SW 1271 (cell line): ENCODE data around the gene SMARCA2.

ENCODE experiments used
- DNase-seq, 2 experiments: peaks; one replicate each; lab custom pipeline; 2025; lab: John Stamatoyannopoulos, UW

The SMARCA2 gene

GRCh38 chr9:2043243-2043642, 28.1 kb downstream of the SMARCA2 start:
- DNase-seq = no peak

GRCh38 chr9:2043881-2044462, 28.8 kb downstream of the SMARCA2 start:
- DNase-seq = no peak

GRCh38 chr9:2047144-2047671, 32.1 kb downstream of the SMARCA2 start:
- DNase-seq = no peak

GRCh38 chr9:2047916-2048315, 32.8 kb downstream of the SMARCA2 start:
- DNase-seq = no peak

- no peak for DNase-seq
Measured at GRCh38 chr9:2050236-2050635, 35.1 kb downstream of the SMARCA2 start.

- no peak for DNase-seq
Measured at GRCh38 chr9:2053883-2054845, 39.0 kb downstream of the SMARCA2 start.

GRCh38 chr9:2055203-2055658, 40.1 kb downstream of the SMARCA2 start:
- DNase-seq = no peak

- DNase-seq = no peak
Measured at GRCh38 chr9:2059274-2059929, 44.3 kb downstream of the SMARCA2 start.

- DNase-seq = no peak
Measured at GRCh38 chr9:2060424-2060823, 45.3 kb downstream of the SMARCA2 start.

GRCh38 chr9:2065704-2066103, 50.6 kb downstream of the SMARCA2 start:
- no peak for DNase-seq

GRCh38 chr9:2066312-2067273, 51.4 kb downstream of the SMARCA2 start:
- DNase-seq = no peak

GRCh38 chr9:2072752-2073405, 57.7 kb downstream of the SMARCA2 start:
- no peak for DNase-seq

GRCh38 chr9:2082772-2083171, 67.6 kb downstream of the SMARCA2 start:
- DNase-seq = no peak

GRCh38 chr9:2083479-2083878, 68.3 kb downstream of the SMARCA2 start:
- DNase-seq = no peak

GRCh38 chr9:2085716-2086115, 70.6 kb downstream of the SMARCA2 start:
- DNase-seq = no peak

- no peak for DNase-seq
Measured at GRCh38 chr9:2086116-2086515, 71.0 kb downstream of the SMARCA2 start.

- no peak for DNase-seq
Measured at GRCh38 chr9:2086971-2087370, 71.8 kb downstream of the SMARCA2 start.

- peak in 1 of 2 experiments; percentile 6 for DNase-seq
Measured at GRCh38 chr9:2087500-2088313, 72.6 kb downstream of the SMARCA2 start.

GRCh38 chr9:2093920-2094597, 78.9 kb downstream of the SMARCA2 start:
- DNase-seq = no peak
